Measurements from ENCODE around the gene CADM1.

DNA sequence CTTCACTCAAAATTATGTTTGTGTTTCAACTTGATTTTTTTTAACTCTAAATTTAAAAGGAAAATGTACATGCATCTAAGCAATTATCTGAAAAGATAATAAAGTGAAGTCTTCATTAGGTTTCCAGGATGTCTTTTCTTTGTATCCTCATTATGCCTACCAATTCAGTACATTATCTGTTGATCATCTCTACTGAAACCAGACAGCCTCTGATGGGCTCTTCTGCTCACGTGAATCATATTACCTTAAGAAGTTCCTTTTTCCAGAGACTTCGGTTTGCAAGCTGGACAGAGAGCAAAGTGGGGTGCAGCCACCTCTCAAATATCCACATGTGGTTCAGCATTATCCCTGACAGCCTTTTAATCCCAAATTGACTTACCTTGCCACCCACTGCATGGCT, 158.4 kb downstream of the CADM1 start:
- TF ChIP-seq YY1 (IDR thresholded peaks at IDR 0.05; ENCODE audit: insufficient read depth, insufficient read length) (no peak), ZNF274 (IDR thresholded peaks at IDR 0.05; ENCODE audit: low read depth, low read length) (no peak), SUZ12 (IDR thresholded peaks at IDR 0.05; ENCODE audit: extremely low read depth, insufficient read depth, insufficient read length) (no peak)

All from NT2/D1 (cell line).